Measurements from ENCODE around the gene SSNA1. TPM values are rescaled to one million over a fixed set of nuclear protein-coding genes. Genes with fewer than 3 reads are reported as not detected.

Gene SSNA1
- total RNA-seq, 1 experiment from 2014 or later, result 62.3 TPM

GRCh38 chr9:137145731-137146526 lies 42.5 kb upstream of the SSNA1 start:
- Mint-ChIP-seq H3K4me3 (ENCODE audit: unreplicated experiment) (no peak overlapping the region), H3K9me3 (ENCODE audit: unreplicated experiment) (no peaks in the 10 kb centered on the region), H3K4me1 (ENCODE audit: low read depth, unreplicated experiment) (no peaks in the 10 kb centered on the region), H3K27ac (ENCODE audit: unreplicated experiment) (no peak overlapping the region), H3K36me3 (ENCODE audit: insufficient read depth, unreplicated experiment) (peaks cover 7% of the 10 kb centered on the region), H3K27me3 (ENCODE audit: insufficient read depth, unreplicated experiment) (peaks cover 13% of the 10 kb centered on the region)
- DNase-seq, result no peak
- no peak overlapping the region for H3K4me3 ChIP-seq (ENCODE audit: low read depth, low read length)
- TF ChIP-seq CTCF (IDR thresholded peaks at IDR 0.05; ENCODE audit: insufficient read depth in 1 of 2, low read depth in 1 of 2, low read length in 1 of 2, severe bottlenecking in 1 of 2, unreplicated experiment in 1 of 2), result no peak
- intact Hi-C loops (cut with micrococcal nuclease; ENCODE audit: unreplicated experiment), result no loop called here
- no peaks in the 10 kb centered on the region for H3K9me3 ChIP-seq
- ChIA-PET POLR2A (no interaction called here), CTCF (interaction anchor here (0.5 kb wide), 1 partner anchor 78 kb away, joined by 5 read pairs; no protein-coding TSS in a partner anchor)
- H3K27me3 ChIP-seq (replicated peaks; ENCODE audit: control insufficient read depth, insufficient read depth, low read length), result no peaks in the 10 kb centered on the region
- no peaks in the 10 kb centered on the region for H3K36me3 ChIP-seq (ENCODE audit: control insufficient read depth, insufficient read depth, low read length)
- no TSS peak for BruUV-seq (replicated peaks)
- H3K4me1 ChIP-seq, result no peaks in the 10 kb centered on the region

- no peaks in the 10 kb centered on the region for H3K36me3 ChIP-seq (ENCODE audit: control insufficient read depth, insufficient read depth, low read length)
- no peak overlapping the region for H3K4me3 Mint-ChIP-seq (ENCODE audit: unreplicated experiment)
- BruUV-seq (replicated peaks), result no TSS peak
- H3K36me3 Mint-ChIP-seq (ENCODE audit: insufficient read depth, unreplicated experiment), result peaks cover 13% of the 10 kb centered on the region
- no peaks in the 10 kb centered on the region for H3K4me1 ChIP-seq
- DNase-seq, result no peak
- H3K27me3 ChIP-seq (replicated peaks; ENCODE audit: control insufficient read depth, insufficient read depth, low read length), result no peaks in the 10 kb centered on the region
- no peaks in the 10 kb centered on the region for H3K9me3 Mint-ChIP-seq (ENCODE audit: unreplicated experiment)
- H3K4me1 Mint-ChIP-seq (ENCODE audit: low read depth, unreplicated experiment), result no peaks in the 10 kb centered on the region
- intact Hi-C loops (cut with micrococcal nuclease; ENCODE audit: unreplicated experiment), result no loop called here
- ChIA-PET POLR2A (no interaction called here), CTCF (no interaction called here)
- no peak for TF ChIP-seq CTCF (IDR thresholded peaks at IDR 0.05; ENCODE audit: insufficient read depth in 1 of 2, low read depth in 1 of 2, low read length in 1 of 2, severe bottlenecking in 1 of 2, unreplicated experiment in 1 of 2)
- no peaks in the 10 kb centered on the region for H3K9me3 ChIP-seq
- no peak overlapping the region for H3K4me3 ChIP-seq (ENCODE audit: low read depth, low read length)
- peaks cover 13% of the 10 kb centered on the region for H3K27me3 Mint-ChIP-seq (ENCODE audit: insufficient read depth, unreplicated experiment)
- H3K27ac Mint-ChIP-seq (ENCODE audit: unreplicated experiment), result no peak overlapping the region
Observed at GRCh38 chr9:137146527-137146918, 42.0 kb upstream of the SSNA1 start.

- TF ChIP-seq CTCF (IDR thresholded peaks at IDR 0.05; ENCODE audit: insufficient read depth in 1 of 2, low read depth in 1 of 2, low read length in 1 of 2, severe bottlenecking in 1 of 2, unreplicated experiment in 1 of 2), result no peak
- Mint-ChIP-seq H3K9me3 (ENCODE audit: unreplicated experiment) (no peaks in the 10 kb centered on the region), H3K27ac (ENCODE audit: unreplicated experiment) (no peak overlapping the region), H3K27me3 (ENCODE audit: insufficient read depth, unreplicated experiment) (peaks cover 11% of the 10 kb centered on the region), H3K4me1 (ENCODE audit: low read depth, unreplicated experiment) (no peaks in the 10 kb centered on the region), H3K36me3 (ENCODE audit: insufficient read depth, unreplicated experiment) (peaks cover 13% of the 10 kb centered on the region), H3K4me3 (ENCODE audit: unreplicated experiment) (no peak overlapping the region)
- H3K36me3 ChIP-seq (ENCODE audit: control insufficient read depth, insufficient read depth, low read length), result no peaks in the 10 kb centered on the region
- CTCF ChIA-PET, result no interaction called here
- POLR2A ChIA-PET, result no interaction called here
- H3K9me3 ChIP-seq, result no peaks in the 10 kb centered on the region
- intact Hi-C loops (cut with micrococcal nuclease; ENCODE audit: unreplicated experiment), result no loop called here
- H3K4me1 ChIP-seq, result no peaks in the 10 kb centered on the region
- DNase-seq, result no peak
- H3K27me3 ChIP-seq (replicated peaks; ENCODE audit: control insufficient read depth, insufficient read depth, low read length), result no peaks in the 10 kb centered on the region
- no peak overlapping the region for H3K4me3 ChIP-seq (ENCODE audit: low read depth, low read length)
- BruUV-seq (replicated peaks), result no TSS peak
Observed at GRCh38 chr9:137147091-137147792, 41.2 kb upstream of the SSNA1 start.

Measured in Caco-2 (cell line).